ENCODE results near the gene ZWILCH.

DNA sequence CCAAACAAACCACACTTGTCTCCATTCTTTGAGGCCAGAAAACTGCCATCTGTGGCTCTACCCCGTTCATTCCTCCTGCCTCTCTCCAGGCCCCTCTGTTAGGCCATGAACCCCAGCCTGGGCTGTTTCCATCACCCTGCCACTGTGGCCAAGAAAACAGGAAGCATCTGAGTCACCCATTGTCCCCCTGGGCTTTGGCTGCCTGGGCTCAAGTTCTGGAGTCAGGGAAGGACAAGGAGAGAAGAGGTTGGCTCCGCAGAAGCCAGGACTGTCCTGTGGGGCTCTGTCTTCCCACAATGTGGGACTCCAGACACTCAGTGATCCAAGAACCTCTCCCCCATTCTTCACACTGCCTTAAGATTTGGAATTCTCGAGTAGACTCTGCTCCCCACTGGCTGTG, 75.5 kb downstream of the ZWILCH start:
- TF ChIP-seq, protein P1, sequence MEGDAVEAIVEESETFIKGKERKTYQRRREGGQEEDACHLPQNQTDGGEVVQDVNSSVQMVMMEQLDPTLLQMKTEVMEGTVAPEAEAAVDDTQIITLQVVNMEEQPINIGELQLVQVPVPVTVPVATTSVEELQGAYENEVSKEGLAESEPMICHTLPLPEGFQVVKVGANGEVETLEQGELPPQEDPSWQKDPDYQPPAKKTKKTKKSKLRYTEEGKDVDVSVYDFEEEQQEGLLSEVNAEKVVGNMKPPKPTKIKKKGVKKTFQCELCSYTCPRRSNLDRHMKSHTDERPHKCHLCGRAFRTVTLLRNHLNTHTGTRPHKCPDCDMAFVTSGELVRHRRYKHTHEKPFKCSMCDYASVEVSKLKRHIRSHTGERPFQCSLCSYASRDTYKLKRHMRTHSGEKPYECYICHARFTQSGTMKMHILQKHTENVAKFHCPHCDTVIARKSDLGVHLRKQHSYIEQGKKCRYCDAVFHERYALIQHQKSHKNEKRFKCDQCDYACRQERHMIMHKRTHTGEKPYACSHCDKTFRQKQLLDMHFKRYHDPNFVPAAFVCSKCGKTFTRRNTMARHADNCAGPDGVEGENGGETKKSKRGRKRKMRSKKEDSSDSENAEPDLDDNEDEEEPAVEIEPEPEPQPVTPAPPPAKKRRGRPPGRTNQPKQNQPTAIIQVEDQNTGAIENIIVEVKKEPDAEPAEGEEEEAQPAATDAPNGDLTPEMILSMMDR (IDR thresholded peaks at IDR 0.05) = no peak
- no peak for TF ChIP-seq POLR2A (IDR thresholded peaks at IDR 0.05)
